Heart left ventricle (tissue), 16 donors: ENCODE results near the gene NDUFAB1. TPM values are rescaled to one million over a fixed set of nuclear protein-coding genes. Genes with fewer than 3 reads are reported as not detected.

Experiments used
- ATAC-seq, 4 donors: fragments of 200-7000 bp; cut with Tn5 transposase; one replicate each; pipeline ENCODE4 v1.9.1; 2020 to 2022; ENCODE audit warnings: moderate library complexity in 4 of 4, mild to moderate bottlenecking in 3 of 4, moderate number of reproducible peaks in 1 of 4
- DNase-seq, 5 donors: peaks; one replicate each; pipeline ENCODE4 v3.0.0-alpha.2; 2020
- H3K27ac ChIP-seq, 12 donors: fragments of 200-600 bp; sonication (generic) in 4 of 12; one replicate each; pipeline versions ENCODE4 v1.5.0 to v1.8.0; 2016 to 2022; ENCODE audit warnings: mild to moderate bottlenecking in 2 of 12
- H3K27me3 ChIP-seq, 9 donors: fragments of 200-600 bp; sonication (generic) in 2 of 9; one replicate each; pipeline versions ENCODE4 v1.5.1 to v1.8.0; 2016 to 2022; ENCODE audit warnings: mild to moderate bottlenecking in 3 of 9
- H3K36me3 ChIP-seq, 9 donors: fragments of 200-600 bp; sonication (generic) in 2 of 9; one replicate each; pipeline versions ENCODE4 v1.5.0 to v1.8.0; 2018 to 2022; ENCODE audit warnings: mild to moderate bottlenecking in 2 of 9
- H3K4me1 ChIP-seq, 12 donors: fragments of 200-600 bp; sonication (generic) in 4 of 12; one replicate each; pipeline versions ENCODE4 v1.5.0 to v1.8.0; 2016 to 2022; ENCODE audit warnings: mild to moderate bottlenecking in 3 of 12
- H3K4me3 ChIP-seq, 12 donors: fragments of 200-600 bp; sonication (generic) in 4 of 12; one replicate each; pipeline versions ENCODE4 v1.5.0 to v1.8.0; 2017 to 2022; ENCODE audit warnings: mild to moderate bottlenecking in 9 of 12, moderate library complexity in 4 of 12
- H3K9me3 ChIP-seq, 12 donors: fragments of 200-600 bp; sonication (generic) in 4 of 12; one replicate each; pipeline versions ENCODE4 v1.5.0 to v1.8.0; 2016 to 2022; ENCODE audit warnings: mild to moderate bottlenecking in 1 of 12
- POLR2A ChIP-seq, 2 donors: fragments of 450-650 bp; IDR thresholded peaks; one replicate each; pipeline ENCODE4 v1.6.1; 2017; ENCODE audit warnings: antibody characterized with exemption in 2 of 2, mild to moderate bottlenecking in 2 of 2, moderate library complexity in 2 of 2
- WGBS, 4 donors: extraction: QIAGEN DNeasy Blood & Tissue Kit in 2 of 4; methylation state at CpG; one replicate each; pipeline versions ENCODE4 v1.1.5 to v1.1.7; 2013 to 2018; 5-methylcytosine and 5-hydroxymethylcytosine counted together
- intact Hi-C, 10 donors: fragments of 100-400 bp; cut with DNase I; formaldehyde crosslinking; loops; one replicate each; pipeline versions ENCODE4 v1.11.1 to v1.14.2; 2022
- polyA plus RNA-seq, 2 donors: library from polyadenylated mRNA; stranded (reverse); fragments of 200-250 nt; gene quantifications; one replicate each; pipeline ENCODE4 v1.2.3, GENCODE V29; 2013
- total RNA-seq, 9 donors: library from RNA; depleted of rRNA in 2 of 9; stranded (reverse); fragments of >200 nt in 2 of 9; fragmentation: NEBNext Ultra II Directional in 3 of 9; extraction: Animal tissue kit (Norgen Biotek cat#: 25700) in 3 of 9; gene quantifications; one replicate each; pipeline versions ENCODE4 v1.1.0 to v1.2.4, GENCODE V29; 2016 to 2023
- TF ChIP-seq, protein P1 (sequence below), 12 donors: fragments of 200-600 bp; sonication (generic) in 4 of 12; IDR thresholded peaks; one replicate each; pipeline versions ENCODE4 v1.5.0 to v1.8.0; 2018 to 2022; ENCODE audit warnings: antibody characterized with exemption in 12 of 12, mild to moderate bottlenecking in 5 of 12
- donor health status: ischemic (EF 13 %, LVEDD 7.1; RV severe dilation, severe dysfunction).
- donor health status: healthy with polysubstance abuse.
- donor health status: DM: no; HTN: yes; CAD: no.
- donor health status: DM: no; HTN: no; CAD: no.
- donor health status: ischemic (EF 25% LVEDD 6.9; RV normal size, moderate dysfunction).
- donor health status: ischemic (EF 25% LVEDD 5.7; RV mildly dilated, moderate dysfunction).
- donor health status: healthy.
- donor health status: DM: yes; HTN: yes; CAD: no.
- donor health status: ischemic (EF 35%, LVEDD 5.7; RV mildly dilated, moderate dysfunction).
- donor health status: nonischemic (EF 11% LVEDD 7.7; RV severe dilation, severe dysfunction).
- donor health status: DM: yes; HTN: yes; CAD: no.
- donor health status: PGD.
- donor health status: ischemic (EF 29% LVEDD 5.4; RV normal size, mild dysfunction).
- donor health status: nonischemic (EF 23%, LVEDD 6.1; RV moderate dilation, normal function).

NDUFAB1 gene
- total and polyA plus RNA-seq, 11 donors = 298 to 896 (median 435) TPM

DNA sequence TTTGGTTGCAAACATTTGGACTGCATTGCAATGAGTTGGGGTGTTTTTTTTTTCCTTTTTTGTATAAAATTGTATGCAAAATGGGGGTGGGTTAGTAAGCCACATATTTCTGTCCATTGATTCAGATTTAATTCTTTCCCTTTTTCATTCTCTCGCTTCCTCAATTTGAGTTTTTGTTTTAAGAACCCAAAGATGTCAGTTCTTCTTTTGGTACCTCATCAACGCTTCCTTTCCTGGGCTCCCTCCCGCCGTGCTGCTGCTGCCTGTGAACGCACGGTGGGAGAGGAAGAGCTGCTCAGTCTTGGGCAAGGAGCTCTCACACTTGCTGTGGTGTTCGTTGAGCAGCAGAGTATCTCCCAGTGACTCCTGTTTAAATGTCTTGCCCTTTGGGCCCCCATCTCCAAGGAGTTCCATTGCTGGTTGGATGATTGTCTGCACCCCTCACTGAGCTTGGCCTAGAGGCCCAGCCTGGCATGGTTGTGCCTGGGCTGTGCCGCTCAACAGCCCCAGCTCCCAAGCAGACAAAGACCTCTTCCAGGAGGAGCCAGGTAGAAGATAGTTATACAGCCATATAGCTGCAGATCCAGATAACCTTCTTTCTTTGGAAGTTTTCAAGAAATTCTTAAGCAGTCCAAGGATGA lies 25.0 kb downstream of the NDUFAB1 start:
- peak overlapping the region in 1 of 12 donors; percentile 18 for H3K27ac ChIP-seq
- ATAC-seq = peak in 1 of 4 donors; percentile 38

DNA sequence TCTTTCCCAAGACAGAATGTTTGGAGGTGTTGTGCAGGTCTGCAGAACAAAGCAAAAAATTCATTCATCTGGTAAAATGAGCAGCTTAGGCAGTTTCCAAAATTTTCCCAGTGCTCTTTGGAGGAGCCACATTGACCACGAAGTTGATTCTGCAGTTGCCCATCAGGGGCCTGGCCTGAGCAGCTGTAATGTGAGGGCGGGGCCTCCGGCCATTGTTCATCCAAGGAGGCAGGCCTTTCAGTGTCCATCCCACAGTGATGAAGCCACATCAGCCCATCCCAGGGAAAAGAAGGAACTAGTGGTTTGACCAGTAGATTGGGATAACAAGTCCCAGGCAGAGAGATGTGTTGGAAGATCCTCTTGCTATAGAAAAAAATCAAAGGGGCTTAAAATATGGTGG lies 28.5 kb downstream of the NDUFAB1 start:
- Histone ChIP-seq H3K27me3 (no peaks in the 10 kb centered on the region), H3K9me3 (no peaks in the 10 kb centered on the region), H3K27ac (no peak overlapping the region), H3K4me3 (no peak overlapping the region), H3K36me3 (peaks cover 0 to 100% (median 100%) of the 10 kb centered on the region in 9 donors), H3K4me1 (peaks cover 0 to 22% (median 16%) of the 10 kb centered on the region in 12 donors)
- 85 to 100% (median 94%) methylated on average over 1 to 3 of the region's 3 CpGs for WGBS, 4 donors
- intact Hi-C loops = no loop called here
- no peak for ATAC-seq
- TF ChIP-seq, protein P1, sequence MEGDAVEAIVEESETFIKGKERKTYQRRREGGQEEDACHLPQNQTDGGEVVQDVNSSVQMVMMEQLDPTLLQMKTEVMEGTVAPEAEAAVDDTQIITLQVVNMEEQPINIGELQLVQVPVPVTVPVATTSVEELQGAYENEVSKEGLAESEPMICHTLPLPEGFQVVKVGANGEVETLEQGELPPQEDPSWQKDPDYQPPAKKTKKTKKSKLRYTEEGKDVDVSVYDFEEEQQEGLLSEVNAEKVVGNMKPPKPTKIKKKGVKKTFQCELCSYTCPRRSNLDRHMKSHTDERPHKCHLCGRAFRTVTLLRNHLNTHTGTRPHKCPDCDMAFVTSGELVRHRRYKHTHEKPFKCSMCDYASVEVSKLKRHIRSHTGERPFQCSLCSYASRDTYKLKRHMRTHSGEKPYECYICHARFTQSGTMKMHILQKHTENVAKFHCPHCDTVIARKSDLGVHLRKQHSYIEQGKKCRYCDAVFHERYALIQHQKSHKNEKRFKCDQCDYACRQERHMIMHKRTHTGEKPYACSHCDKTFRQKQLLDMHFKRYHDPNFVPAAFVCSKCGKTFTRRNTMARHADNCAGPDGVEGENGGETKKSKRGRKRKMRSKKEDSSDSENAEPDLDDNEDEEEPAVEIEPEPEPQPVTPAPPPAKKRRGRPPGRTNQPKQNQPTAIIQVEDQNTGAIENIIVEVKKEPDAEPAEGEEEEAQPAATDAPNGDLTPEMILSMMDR (IDR thresholded peaks at IDR 0.05) = no peak
- TF ChIP-seq POLR2A (IDR thresholded peaks at IDR 0.05) = no peak
- DNase-seq = no peak

More for the DNA sequence above, 25.0 kb downstream of the NDUFAB1 start:
- 81 to 90% (median 84%) methylated on average over 8 of the region's 8 CpGs for WGBS, 4 donors
- no peaks in the 10 kb centered on the region for H3K27me3 ChIP-seq
- DNase-seq = no peak
- H3K4me3 ChIP-seq = no peak overlapping the region
- H3K4me1 ChIP-seq = peaks cover 0 to 18% (median 0%) of the 10 kb centered on the region in 12 donors
- intact Hi-C loops = no loop called here
- TF ChIP-seq POLR2A (IDR thresholded peaks at IDR 0.05) = no peak
- TF ChIP-seq, protein P1 (IDR thresholded peaks at IDR 0.05) = no peak
- H3K36me3 ChIP-seq = peaks cover 0 to 100% (median 96%) of the 10 kb centered on the region in 9 donors
- no peaks in the 10 kb centered on the region for H3K9me3 ChIP-seq

DNA sequence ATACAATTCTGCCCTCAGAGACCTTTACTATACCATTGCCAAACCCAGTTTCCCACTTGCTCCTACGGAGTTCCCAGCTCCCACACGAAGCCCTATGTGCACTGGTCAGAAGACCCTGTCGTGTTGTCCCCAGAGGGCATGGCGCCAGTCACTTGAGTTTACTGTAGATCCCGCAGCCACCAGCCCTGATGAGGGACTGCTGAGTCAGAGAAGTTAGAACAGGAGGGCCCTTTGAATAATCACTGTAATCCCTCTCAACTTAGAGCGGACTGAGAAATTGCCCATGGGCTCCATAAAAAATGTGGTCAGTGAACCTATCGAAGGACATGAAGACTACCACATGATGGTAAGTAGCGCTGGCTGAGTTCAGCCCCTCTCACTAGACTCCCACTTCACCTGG lies 29.4 kb downstream of the NDUFAB1 start:
- Histone ChIP-seq H3K36me3 (peaks cover 0 to 100% (median 100%) of the 10 kb centered on the region in 9 donors), H3K4me3 (no peak overlapping the region), H3K9me3 (no peaks in the 10 kb centered on the region), H3K27ac (no peak overlapping the region), H3K27me3 (no peaks in the 10 kb centered on the region), H3K4me1 (peaks cover 0 to 22% (median 16%) of the 10 kb centered on the region in 12 donors)
- WGBS, 4 donors = 92 to 95% (median 95%) methylated on average over 8 of the region's 8 CpGs
- no peak for ATAC-seq
- no peak for DNase-seq
- intact Hi-C loops = no loop called here
- TF ChIP-seq, protein P1 (IDR thresholded peaks at IDR 0.05) = no peak
- no peak for TF ChIP-seq POLR2A (IDR thresholded peaks at IDR 0.05)

DNA sequence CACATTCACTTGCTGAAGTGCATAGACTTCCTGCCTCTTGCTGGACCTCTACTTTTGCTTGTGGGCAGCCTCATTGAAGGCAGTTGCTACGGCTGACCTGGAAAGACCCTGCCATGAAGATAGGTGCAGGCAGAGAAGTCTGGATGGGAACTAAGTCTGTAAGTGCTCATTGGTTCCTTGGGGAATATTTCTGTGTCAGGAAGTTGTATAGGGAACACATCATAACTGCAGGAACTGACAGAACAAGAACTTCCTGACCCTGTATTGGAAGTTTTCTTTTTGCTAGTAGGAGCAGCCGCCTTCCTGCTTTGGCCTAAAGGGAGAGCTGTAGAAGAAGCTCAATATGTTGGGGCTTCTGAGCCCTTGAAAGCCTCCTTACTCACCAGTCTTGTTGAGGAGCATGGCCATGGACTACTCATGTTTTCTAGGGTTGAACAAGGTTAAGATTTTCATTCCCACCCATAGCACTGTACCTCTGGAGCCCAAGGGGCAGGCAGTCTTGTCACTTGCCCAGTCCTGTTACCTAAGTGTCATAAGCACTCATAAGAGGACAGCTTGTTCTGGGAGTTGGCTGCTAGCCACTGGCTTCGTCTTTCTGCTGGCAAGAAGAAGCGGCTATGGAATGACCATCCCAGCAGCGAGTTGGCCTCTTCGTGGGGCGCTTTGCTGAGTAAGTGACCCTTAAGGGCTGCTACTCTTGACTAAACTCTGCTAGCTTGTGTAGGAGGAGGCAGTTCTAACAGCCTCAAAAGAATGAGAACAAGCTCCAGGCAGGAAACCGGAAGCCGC lies 31.3 kb downstream of the NDUFAB1 start:
- DNase-seq (peak in 4 of 5 donors; percentile 51 to 88 (median 72)), ATAC-seq (peak; percentile 83 to 87 (median 85))
- no peak overlapping the region for H3K4me3 ChIP-seq
- peak overlapping the region; percentile 14 to 74 (median 60) for H3K27ac ChIP-seq
- H3K36me3 ChIP-seq = peaks cover 0 to 100% (median 100%) of the 10 kb centered on the region in 9 donors
- H3K4me1 ChIP-seq = peaks cover 0 to 32% (median 16%) of the 10 kb centered on the region in 12 donors
- H3K9me3 ChIP-seq = no peaks in the 10 kb centered on the region
- H3K27me3 ChIP-seq = no peaks in the 10 kb centered on the region
- TF ChIP-seq, protein P1 (IDR thresholded peaks at IDR 0.05) = no peak
- no peak for TF ChIP-seq POLR2A (IDR thresholded peaks at IDR 0.05)
- WGBS, 4 donors = 58 to 72% (median 68%) methylated on average over 9 of the region's 9 CpGs
- intact Hi-C loops = no loop called here
